GM06990 (cell line): ENCODE measurements around the gene KRT72.

Source experiments
- DNase-seq: peaks from one replicate; pipeline ENCODE4 v3.0.0-alpha.2; 2011; ENCODE audit not compliant: insufficient read length; ENCODE audit errors: extremely low read depth
- H3K27me3 ChIP-seq: replicated peaks from 2 replicates; pipeline ENCODE4 v1.6.0; 2011; ENCODE audit warnings: low read length; ENCODE audit not compliant: control insufficient read depth, insufficient read depth
- H3K36me3 ChIP-seq: 2 replicates; pipeline ENCODE4 v1.5.1; 2011; ENCODE audit warnings: low read length; ENCODE audit not compliant: control insufficient read depth, insufficient read depth
- H3K4me3 ChIP-seq: replicated peaks from 2 replicates; pipeline ENCODE4 v1.5.1; 2011; ENCODE audit warnings: low read depth, mild to moderate bottlenecking, control low read depth, low read length
- CTCF ChIP-seq: IDR thresholded peaks from 2 replicates; pipeline ENCODE4 v1.5.1; 2011; ENCODE audit warnings: low read length, control low read depth, mild to moderate bottlenecking, inconsistent platforms; ENCODE audit not compliant: insufficient read depth, poor library complexity, severe bottlenecking

Gene KRT72

GRCh38 chr12:52615912-52616311 lies 14.6 kb upstream of the KRT72 start:
- Histone ChIP-seq H3K4me3 (no peak overlapping the region), H3K27me3 (peaks cover 3% of the 10 kb centered on the region), H3K36me3 (no peaks in the 10 kb centered on the region)
- no peak for DNase-seq
- TF ChIP-seq CTCF: no peak

- Histone ChIP-seq H3K27me3 (peaks cover 3% of the 10 kb centered on the region), H3K36me3 (no peaks in the 10 kb centered on the region), H3K4me3 (no peak overlapping the region)
- TF ChIP-seq CTCF: no peak
- DNase-seq: no peak
Observed at GRCh38 chr12:52615208-52615868, 14.1 kb upstream of the KRT72 start.

- Histone ChIP-seq H3K4me3 (no peak overlapping the region), H3K27me3 (peaks cover 3% of the 10 kb centered on the region), H3K36me3 (no peaks in the 10 kb centered on the region)
- no peak for TF ChIP-seq CTCF
- DNase-seq: no peak
Observed at GRCh38 chr12:52614381-52615207, 13.3 kb upstream of the KRT72 start.

GRCh38 chr12:52613384-52614030 lies 12.2 kb upstream of the KRT72 start:
- peaks cover 3% of the 10 kb centered on the region for H3K27me3 ChIP-seq
- H3K4me3 ChIP-seq: no peak overlapping the region
- H3K36me3 ChIP-seq: no peaks in the 10 kb centered on the region
- TF ChIP-seq CTCF: no peak
- no peak for DNase-seq

DNA sequence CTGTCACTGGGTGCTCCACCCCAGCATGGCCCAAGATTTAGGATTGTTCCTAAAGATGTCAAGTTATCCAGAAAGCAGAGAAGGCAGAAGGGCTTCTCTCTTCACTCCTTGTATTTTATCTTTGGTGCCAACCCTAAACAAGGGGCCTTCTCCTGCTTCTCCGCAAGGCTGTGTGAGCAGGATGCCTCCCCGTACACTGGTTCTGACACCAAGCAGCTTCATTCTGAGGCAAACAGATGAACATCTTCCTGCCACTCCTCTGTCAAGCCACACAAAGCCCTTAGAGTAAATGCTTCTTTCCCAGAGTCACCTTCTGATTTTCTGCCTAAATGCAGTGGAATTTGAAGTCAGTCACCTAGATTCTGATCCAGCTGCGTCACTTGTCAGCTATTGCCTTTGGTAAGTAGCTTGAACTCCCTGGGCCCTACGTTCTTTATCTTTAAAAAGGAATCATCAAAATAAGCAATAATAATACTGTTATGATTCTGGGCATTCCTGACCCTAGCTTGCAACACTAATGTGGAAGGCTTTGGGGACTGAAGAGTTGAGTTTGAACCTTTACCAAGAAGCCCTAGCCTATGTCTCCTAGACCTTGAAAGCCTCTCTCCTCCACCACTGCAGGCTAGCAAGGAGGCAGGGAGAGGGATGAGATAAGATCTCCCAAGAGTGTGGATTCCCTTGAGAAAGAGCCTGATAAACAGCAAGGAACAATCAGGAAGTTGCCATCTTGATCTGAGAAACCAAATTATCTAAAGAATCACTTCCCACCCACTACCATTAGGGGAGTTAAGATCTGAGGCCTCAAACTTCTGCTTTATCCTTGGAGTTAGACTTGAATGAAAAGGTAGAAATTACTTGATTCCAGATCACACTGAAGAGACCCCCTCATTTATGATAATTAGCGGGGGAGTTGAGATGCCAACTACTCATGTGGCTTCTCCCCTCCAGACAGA lies 11.4 kb upstream of the KRT72 start:
- no peak overlapping the region for H3K4me3 ChIP-seq
- peaks cover 3% of the 10 kb centered on the region for H3K27me3 ChIP-seq
- TF ChIP-seq CTCF: no peak
- DNase-seq: no peak
- no peaks in the 10 kb centered on the region for H3K36me3 ChIP-seq
